Esophagus (tissue), 2 donors: ENCODE measurements around the gene PLEKHA7. TPM values are rescaled to one million over a fixed set of nuclear protein-coding genes. Genes with fewer than 3 reads are reported as not detected.
"Not testable (repeated sequence)": the region's sequence is repeated elsewhere in the genome, so short reads cannot be mapped to it uniquely, and the experiment has no call there.

ENCODE experiments used
- H3K27ac ChIP-seq, 2 donors: one replicate each; pipeline ENCODE4 v1.5.1; 2013; ENCODE audit warnings: low read depth in 2 of 2, mild to moderate bottlenecking in 2 of 2, inconsistent platforms in 1 of 2, low read length in 1 of 2, moderate library complexity in 1 of 2
- H3K27me3 ChIP-seq, 2 donors: one replicate each; pipeline ENCODE4 v1.6.1; 2013; ENCODE audit warnings: low read length in 2 of 2, control low read depth in 1 of 2, mild to moderate bottlenecking in 1 of 2; ENCODE audit not compliant: insufficient read depth in 2 of 2, control insufficient read depth in 1 of 2
- H3K36me3 ChIP-seq, 2 donors: one replicate each; pipeline ENCODE4 v1.6.1; 2013; ENCODE audit warnings: low read length in 1 of 2; ENCODE audit not compliant: control insufficient read depth in 2 of 2, insufficient read depth in 2 of 2
- H3K4me1 ChIP-seq, 2 donors: one replicate each; pipeline ENCODE4 v1.6.1; 2013; ENCODE audit warnings: low read length in 1 of 2; ENCODE audit not compliant: control insufficient read depth in 2 of 2, insufficient read depth in 2 of 2
- H3K4me3 ChIP-seq, 2 donors: one replicate each; pipeline ENCODE4 v1.5.1; 2013; ENCODE audit warnings: low read length in 2 of 2, mild to moderate bottlenecking in 2 of 2, low read depth in 1 of 2, moderate library complexity in 1 of 2
- H3K9me3 ChIP-seq, 2 donors: one replicate each; pipeline ENCODE4 v1.6.1; 2013; ENCODE audit warnings: mild to moderate bottlenecking in 2 of 2, low read depth in 1 of 2, low read length in 1 of 2, moderate library complexity in 1 of 2; ENCODE audit not compliant: control insufficient read depth in 2 of 2, insufficient read depth in 1 of 2
- WGBS, 2 donors: extraction: QIAGEN DNeasy Blood & Tissue Kit; methylation state at CpG; one replicate each; pipeline ENCODE4 v1.1.7; 2013; 5-methylcytosine and 5-hydroxymethylcytosine counted together
- polyA plus RNA-seq, 2 donors: library from polyadenylated mRNA; stranded (reverse); fragments of 200-250 nt; gene quantifications; one replicate each; pipeline ENCODE4 v1.2.3, GENCODE V29; 2013
- donor health status: healthy with polysubstance abuse.
- donor health status: Bipolar disorder and iron deficiency.

PLEKHA7 gene
- polyA plus RNA-seq, 2 donors, result 41.4 to 46.0 TPM

DNA sequence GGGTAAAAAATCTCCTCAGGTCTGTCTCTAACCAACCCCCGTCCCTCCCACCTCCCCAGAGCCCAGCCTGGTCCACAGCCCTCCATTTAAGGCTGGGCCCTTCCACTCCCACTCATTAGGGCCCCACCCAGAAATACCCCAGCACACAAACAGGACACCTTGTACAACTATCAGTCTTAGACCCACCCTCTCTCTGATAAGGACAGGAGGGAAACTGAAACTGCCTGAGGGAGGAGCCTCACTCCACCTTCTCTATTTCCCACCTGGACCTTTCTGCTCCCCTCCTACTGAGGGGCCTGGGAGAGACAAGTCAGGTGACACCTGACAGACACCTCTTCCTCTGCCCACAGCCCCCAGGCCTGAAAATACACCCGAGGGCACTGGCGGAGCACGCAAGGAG, 90.2 kb downstream of the PLEKHA7 start:
- H3K4me1 ChIP-seq, result peaks cover 8 to 27% of the 10 kb centered on the region in 2 donors
- 56 to 60% methylated on average over 4 of the region's 4 CpGs for WGBS, 2 donors
- H3K27ac ChIP-seq, result peak overlapping the region in 1 of 2 donors; percentile 79
- no peaks in the 10 kb centered on the region for H3K36me3 ChIP-seq
- no peaks in the 10 kb centered on the region for H3K27me3 ChIP-seq
- peak overlapping the region; percentile 44 to 67 for H3K4me3 ChIP-seq
- no peaks in the 10 kb centered on the region for H3K9me3 ChIP-seq

DNA sequence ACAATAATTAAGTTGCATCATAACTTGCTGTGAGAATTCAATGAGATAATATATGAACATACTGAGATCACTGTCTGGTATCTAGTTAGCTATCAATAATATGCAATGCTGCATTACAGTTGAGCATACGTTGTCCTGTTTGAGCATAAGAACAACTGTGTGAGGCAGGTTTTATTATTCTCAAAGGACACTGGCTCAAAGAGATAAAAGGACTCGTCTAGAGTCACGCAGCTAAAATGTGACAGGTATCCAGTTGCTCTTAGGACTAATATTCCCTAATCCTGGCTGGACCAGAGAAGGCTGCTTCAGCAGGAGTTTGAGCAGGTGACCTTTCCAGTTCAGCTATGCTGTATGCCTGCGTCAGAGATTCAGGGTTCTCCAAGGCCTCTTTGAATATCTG, 92.5 kb downstream of the PLEKHA7 start:
- Histone ChIP-seq H3K9me3 (no peaks in the 10 kb centered on the region), H3K4me1 (peaks cover 8 to 27% of the 10 kb centered on the region in 2 donors), H3K36me3 (no peaks in the 10 kb centered on the region), H3K27me3 (no peaks in the 10 kb centered on the region), H3K4me3 (no peak overlapping the region), H3K27ac (no peak overlapping the region)
- WGBS, 2 donors, result 78 to 79% methylated on average over 4 of the region's 4 CpGs

DNA sequence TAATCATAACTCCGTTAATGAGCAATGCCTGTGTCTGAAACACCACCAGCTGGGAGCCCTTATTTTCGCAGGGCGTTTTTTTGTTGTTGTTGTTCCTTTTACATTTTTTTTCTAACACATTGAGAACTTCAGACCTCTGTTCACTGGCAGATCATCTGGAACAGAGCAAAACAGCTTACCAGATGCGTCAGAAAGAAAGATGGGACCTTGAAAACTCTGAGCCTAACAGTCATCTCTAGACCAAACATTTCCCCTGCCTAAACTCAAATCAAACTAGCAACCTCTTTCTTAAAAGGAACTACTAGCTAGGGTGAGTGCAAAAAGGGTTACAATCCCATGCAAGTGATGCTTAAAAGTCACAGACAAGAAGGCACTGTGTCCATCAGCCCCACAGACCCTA, 93.2 kb downstream of the PLEKHA7 start:
- H3K9me3 ChIP-seq, result no peaks in the 10 kb centered on the region
- no peaks in the 10 kb centered on the region for H3K27me3 ChIP-seq
- WGBS, 2 donors, result 79 to 84% methylated on average over 4 of the region's 4 CpGs
- peaks cover 8 to 26% of the 10 kb centered on the region in 2 donors for H3K4me1 ChIP-seq
- no peak overlapping the region for H3K4me3 ChIP-seq
- no peak overlapping the region for H3K27ac ChIP-seq
- H3K36me3 ChIP-seq, result no peaks in the 10 kb centered on the region

DNA sequence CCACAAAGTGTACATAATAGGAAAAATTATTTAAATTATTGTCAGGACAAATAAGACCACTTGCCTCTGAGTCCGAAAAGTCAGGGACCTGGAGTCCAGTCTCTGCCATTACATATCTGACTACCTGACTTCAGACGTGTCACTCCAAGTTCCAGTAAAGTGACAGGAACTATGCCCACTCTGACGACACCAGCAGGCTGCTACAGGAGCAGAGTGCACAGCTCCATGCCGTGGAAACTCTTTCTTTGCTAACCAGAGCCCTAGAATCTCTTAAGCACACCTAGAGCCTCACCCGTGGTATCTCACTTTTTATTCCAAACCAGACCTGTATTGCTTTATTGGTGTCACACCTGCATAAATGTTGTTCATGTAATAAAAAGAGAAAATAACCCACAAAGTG, 93.7 kb downstream of the PLEKHA7 start:
- WGBS, 2 donors, result 73 to 77% methylated on average over 5 of the region's 5 CpGs
- H3K27me3 ChIP-seq, result no peaks in the 10 kb centered on the region
- no peak overlapping the region for H3K27ac ChIP-seq
- no peaks in the 10 kb centered on the region for H3K36me3 ChIP-seq
- H3K9me3 ChIP-seq, result no peaks in the 10 kb centered on the region
- no peak overlapping the region for H3K4me3 ChIP-seq
- H3K4me1 ChIP-seq, result peaks cover 8 to 21% of the 10 kb centered on the region in 2 donors

DNA sequence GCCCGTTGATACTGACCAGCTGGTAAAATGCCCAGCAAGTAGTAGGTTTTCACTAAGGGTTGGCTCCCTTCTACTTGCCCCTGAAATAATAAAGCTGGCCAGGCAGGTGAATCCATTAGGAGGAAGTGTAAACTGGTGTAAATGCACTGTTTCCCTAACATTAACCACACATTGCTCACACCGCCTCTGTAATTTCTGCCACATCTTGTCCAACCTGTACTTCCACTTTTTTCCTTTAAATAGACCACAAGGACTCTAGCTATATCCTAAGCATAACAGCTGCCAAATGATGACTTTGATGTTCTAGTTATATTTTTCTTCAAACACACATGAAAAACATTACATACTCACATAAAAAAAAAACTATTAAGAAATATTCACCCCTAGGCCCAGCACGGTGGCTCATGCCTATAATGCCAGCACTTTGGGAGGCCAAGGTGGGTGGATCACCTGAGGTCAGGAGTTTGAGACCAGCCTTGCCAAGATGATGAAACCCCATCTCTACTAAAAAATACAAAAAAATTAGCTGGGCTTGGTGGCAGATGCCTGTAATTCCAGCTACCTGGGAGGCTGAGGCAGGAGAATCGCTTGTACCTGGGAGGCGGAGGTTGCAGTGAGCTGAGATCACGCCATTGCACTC, 95.6 kb downstream of the PLEKHA7 start:
- H3K27ac ChIP-seq, result peak overlapping the region; percentile 85 to 86
- H3K4me1 ChIP-seq, result not testable (repeated sequence)

DNA sequence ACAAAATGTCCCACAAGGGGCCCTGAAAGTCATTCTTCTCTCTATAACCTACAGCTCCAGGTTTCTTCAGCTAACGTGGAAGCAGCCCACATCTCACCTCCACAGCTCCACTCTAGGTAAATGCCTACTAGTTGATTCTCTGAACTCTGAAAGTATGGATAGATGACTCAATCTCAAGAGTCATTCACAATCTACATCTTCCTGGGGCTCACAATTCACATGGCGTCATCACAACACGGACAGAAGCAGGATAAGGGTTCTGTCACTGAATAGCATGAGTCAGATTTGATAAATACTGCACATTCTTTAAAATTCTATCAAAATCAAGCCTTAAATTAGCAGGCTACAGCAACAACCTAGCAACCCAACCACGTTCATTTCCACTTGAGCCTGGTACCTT, 96.3 kb downstream of the PLEKHA7 start:
- H3K4me1 ChIP-seq, result peaks cover 0 to 6% of the 10 kb centered on the region in 2 donors
- no peak overlapping the region for H3K4me3 ChIP-seq
- no peaks in the 10 kb centered on the region for H3K36me3 ChIP-seq
- WGBS, 2 donors, result 81% methylated on average over 4 of the region's 4 CpGs
- no peaks in the 10 kb centered on the region for H3K27me3 ChIP-seq
- H3K9me3 ChIP-seq, result no peaks in the 10 kb centered on the region
- H3K27ac ChIP-seq, result peak overlapping the region; percentile 85 to 86

More for the DNA sequence above, 95.6 kb downstream of the PLEKHA7 start:
- H3K36me3 ChIP-seq, H3K27me3 ChIP-seq, H3K9me3 ChIP-seq, H3K4me3 ChIP-seq: not testable (repeated sequence)
- 64 to 66% methylated on average over 6 of the region's 6 CpGs for WGBS, 2 donors

DNA sequence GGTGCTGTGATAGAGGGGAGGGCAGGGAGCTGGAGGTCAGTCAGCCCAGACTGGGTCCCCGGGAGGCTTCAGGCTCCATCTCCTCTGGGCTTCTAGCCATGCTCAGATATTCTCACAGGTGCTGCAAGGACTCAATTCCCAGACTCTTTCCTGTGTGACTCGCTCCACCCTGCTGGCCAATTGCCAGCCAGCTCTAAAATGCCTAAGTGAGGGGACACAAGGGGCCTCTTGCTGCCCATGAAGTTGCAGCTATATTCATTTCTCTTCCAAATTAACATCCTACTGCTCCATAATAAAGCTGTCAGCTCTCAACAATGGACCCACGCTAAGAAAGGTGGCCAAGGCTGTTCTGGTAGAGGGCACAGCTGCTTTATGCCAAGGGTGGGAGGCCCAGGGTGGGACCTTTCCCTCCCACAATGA, 101.5 kb downstream of the PLEKHA7 start:
- Histone ChIP-seq H3K36me3 (no peaks in the 10 kb centered on the region), H3K27me3 (no peaks in the 10 kb centered on the region), H3K27ac (no peak overlapping the region), H3K9me3 (no peaks in the 10 kb centered on the region), H3K4me1 (peaks cover 3% of the 10 kb centered on the region in 2 donors), H3K4me3 (no peak overlapping the region)
- WGBS, 2 donors, result 45 to 49% methylated on average over 3 of the region's 3 CpGs

DNA sequence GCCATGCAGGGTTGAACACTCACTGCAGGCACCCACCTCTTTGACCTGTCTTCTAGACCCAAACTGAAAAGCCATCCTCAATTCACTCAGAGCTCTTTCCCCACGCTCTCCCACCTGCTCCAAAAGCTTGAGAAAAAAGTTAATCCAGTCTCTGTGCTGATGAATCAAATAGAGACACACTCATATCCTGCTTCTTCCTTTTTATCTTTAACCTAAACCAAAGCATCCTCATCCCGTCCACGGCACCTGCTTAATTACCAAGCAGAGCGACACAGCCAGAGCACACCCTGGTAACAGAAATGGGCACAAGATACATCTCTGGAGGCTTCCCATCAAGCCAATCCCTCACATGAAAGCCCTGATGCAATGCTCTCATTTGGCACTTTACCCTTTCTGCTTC, 102.6 kb downstream of the PLEKHA7 start:
- H3K27ac ChIP-seq, result no peak overlapping the region
- H3K9me3 ChIP-seq, result no peaks in the 10 kb centered on the region
- WGBS, 2 donors, result 85 to 87% methylated on average over 4 of the region's 4 CpGs
- no peaks in the 10 kb centered on the region for H3K27me3 ChIP-seq
- H3K4me3 ChIP-seq, result no peak overlapping the region
- H3K4me1 ChIP-seq, result peaks cover 3% of the 10 kb centered on the region in 2 donors
- H3K36me3 ChIP-seq, result no peaks in the 10 kb centered on the region

DNA sequence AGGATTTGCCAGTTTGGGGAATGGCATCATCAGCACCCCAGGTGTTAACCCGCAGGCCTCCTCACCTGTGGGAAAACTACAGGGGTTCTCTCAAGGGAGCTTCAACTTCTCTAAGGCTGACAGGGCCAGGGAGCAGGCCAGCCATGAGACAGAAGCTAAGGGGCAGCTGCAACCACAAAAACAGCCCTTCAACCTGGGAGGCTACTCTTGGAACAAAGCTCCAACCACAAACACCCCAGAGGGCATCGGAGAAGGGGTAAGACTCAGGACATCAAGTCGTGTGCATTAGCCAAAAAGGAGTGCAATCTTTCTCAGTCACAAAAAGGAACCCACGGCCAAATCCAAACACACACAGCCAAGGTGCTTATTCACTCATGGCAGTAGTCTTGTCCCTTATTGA, 103.0 kb downstream of the PLEKHA7 start:
- H3K4me1 ChIP-seq, result peaks cover 3% of the 10 kb centered on the region in 2 donors
- 57 to 66% methylated on average over 4 of the region's 4 CpGs for WGBS, 2 donors
- no peak overlapping the region for H3K27ac ChIP-seq
- H3K9me3 ChIP-seq, result no peaks in the 10 kb centered on the region
- no peak overlapping the region for H3K4me3 ChIP-seq
- no peaks in the 10 kb centered on the region for H3K27me3 ChIP-seq
- H3K36me3 ChIP-seq, result no peaks in the 10 kb centered on the region

DNA sequence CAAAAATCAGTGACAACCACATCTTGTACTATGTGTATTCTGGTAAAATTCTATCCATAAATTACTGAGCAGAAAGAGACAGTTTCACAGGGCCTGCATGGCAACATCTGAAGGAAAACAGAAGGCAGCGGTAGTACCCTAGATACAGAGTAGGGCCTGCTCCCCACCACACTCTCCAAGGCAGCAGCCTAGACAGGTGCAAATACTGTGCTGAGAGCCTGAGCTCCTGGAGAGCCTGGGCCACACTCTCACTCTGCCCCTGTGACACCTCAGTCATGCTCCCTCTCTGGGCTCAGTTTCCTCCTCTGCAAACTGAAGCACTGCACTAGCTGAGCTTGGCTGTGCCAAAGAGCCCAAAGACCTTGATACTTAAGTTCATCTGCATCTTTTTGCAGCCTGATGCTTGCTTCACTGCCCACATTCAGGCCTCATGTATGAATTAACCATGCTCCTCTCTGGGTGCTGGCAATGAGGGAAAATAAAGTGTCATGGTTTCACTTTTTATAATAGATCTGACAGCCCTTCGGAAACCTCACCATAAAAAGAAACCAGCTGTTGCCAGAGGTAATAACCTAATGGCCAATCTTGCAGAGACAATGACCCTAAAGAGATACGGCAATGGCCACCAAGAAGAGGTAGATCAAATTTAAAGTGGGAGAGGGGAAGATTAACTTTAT, 104.7 kb downstream of the PLEKHA7 start:
- H3K36me3 ChIP-seq, result no peaks in the 10 kb centered on the region
- WGBS, 2 donors, result 84 to 92% methylated on average over 3 of the region's 3 CpGs
- no peaks in the 10 kb centered on the region for H3K27me3 ChIP-seq
- H3K4me3 ChIP-seq, result no peak overlapping the region
- no peaks in the 10 kb centered on the region for H3K9me3 ChIP-seq
- H3K4me1 ChIP-seq, result peaks cover 3 to 6% of the 10 kb centered on the region in 2 donors
- no peak overlapping the region for H3K27ac ChIP-seq
